SK-N-SH (cell line): ENCODE results near the gene CFAP126. TPM values are rescaled to one million over a fixed set of nuclear protein-coding genes. Genes with fewer than 3 reads are reported as not detected.
A peak's percentile ranks its signal among the peaks of the same experiment; 100 is the strongest.
"Not testable (repeated sequence)": the region's sequence is repeated elsewhere in the genome, so short reads cannot be mapped to it uniquely, and the experiment has no call there.

Experiments used
- CTCF ChIA-PET: fragments of 300-600, 350-600 bp; formaldehyde crosslinking; extraction: SDS; loops from one replicate; lab custom pipeline; 2021; lab: Yijun Ruan, JAX
- POLR2A ChIA-PET: fragments of 350-600 bp; sonication (Branson Sonifier 250); formaldehyde crosslinking; extraction: SDS; loops from one replicate; lab custom pipeline; 2020; ENCODE audit warnings: antibody characterized with exemption, inconsistent platforms; lab: Yijun Ruan, JAX
- DNase-seq: peaks from one replicate; pipeline ENCODE4 v3.0.0; 2012
- H2AFZ ChIP-seq: fragments of 200-600 bp; sonication (generic); 2 replicates; pipeline ENCODE4 v1.8.1; 2016; ENCODE audit warnings: antibody characterized with exemption, mild to moderate bottlenecking, low read depth
- H3F3A ChIP-seq: fragments of 200-600 bp; sonication (generic); replicated peaks from 2 replicates; pipeline ENCODE3; 2016; ENCODE audit warnings: antibody characterized with exemption, mild to moderate bottlenecking; ENCODE audit not compliant: insufficient read depth
- H3K27ac ChIP-seq, 2 experiments: fragments of 200-500 bp in 1 of 2; fragments of 200-600 bp in 1 of 2; sonication (Bioruptor generic) in 1 of 2; sonication (generic), shearing (Covaris generic) in 1 of 2; 2 replicates each; pipeline versions ENCODE4 v1.5.1 to v1.6.1; 2014 to 2016; ENCODE audit warnings: low read depth in 2 of 2, inconsistent platforms in 1 of 2, low read length in 1 of 2, mild to moderate bottlenecking in 1 of 2, mixed read lengths in 1 of 2
- H3K27me3 ChIP-seq: fragments of 200-600 bp; sonication (generic), shearing (Covaris generic); 2 replicates; pipeline ENCODE4 v1.6.1; 2016; ENCODE audit warnings: mixed run types; ENCODE audit not compliant: insufficient read depth
- H3K36me3 ChIP-seq, 2 experiments: fragments of 200-500 bp in 1 of 2; fragments of 200-600 bp in 1 of 2; sonication (Bioruptor generic) in 1 of 2; sonication (generic) in 1 of 2; replicated peaks in 1 of 2; 2 replicates each; pipeline versions ENCODE3 to v1.5.1; 2014 to 2016; ENCODE audit warnings: low read length in 1 of 2, mild to moderate bottlenecking in 1 of 2; ENCODE audit not compliant: insufficient read depth in 2 of 2, control insufficient read depth in 1 of 2
- H3K4me1 ChIP-seq, 2 experiments: fragments of 200-500 bp in 1 of 2; fragments of 200-600 bp in 1 of 2; sonication (Bioruptor generic) in 1 of 2; sonication (generic), shearing (Covaris generic) in 1 of 2; 2 replicates each; pipeline versions ENCODE4 v1.5.1 to v1.6.1; 2014 to 2016; ENCODE audit warnings: low read depth in 1 of 2, low read length in 1 of 2, mixed run types in 1 of 2; ENCODE audit not compliant: insufficient read depth in 2 of 2, control insufficient read depth in 1 of 2
- H3K4me2 ChIP-seq: fragments of 200-600 bp; sonication (generic), shearing (Covaris generic); 2 replicates; pipeline ENCODE4 v1.6.1; 2017; ENCODE audit warnings: mixed run types
- H3K4me3 ChIP-seq, 2 experiments: fragments of 200-500 bp in 1 of 2; fragments of 200-600 bp in 1 of 2; sonication (Bioruptor generic) in 1 of 2; sonication (generic), shearing (Covaris generic) in 1 of 2; 2 replicates each; pipeline versions ENCODE4 v1.5.1 to v1.8.1; 2014 to 2016; ENCODE audit warnings: low read depth in 2 of 2, inconsistent platforms in 1 of 2, low read length in 1 of 2, mild to moderate bottlenecking in 1 of 2, mixed read lengths in 1 of 2, moderate library complexity in 1 of 2
- H3K79me2 ChIP-seq: fragments of 200-600 bp; sonication (generic); 2 replicates; pipeline ENCODE4 v1.8.1; 2017; ENCODE audit warnings: mild to moderate bottlenecking; ENCODE audit not compliant: insufficient read depth
- H3K9ac ChIP-seq: fragments of 200-600 bp; sonication (generic); 2 replicates; pipeline ENCODE4 v1.6.1; 2017; ENCODE audit warnings: mixed run types
- H3K9me2 ChIP-seq: fragments of 200-600 bp; sonication (generic); 2 replicates; pipeline ENCODE4 v1.6.1; 2017; ENCODE audit warnings: mixed run types
- H3K9me3 ChIP-seq: fragments of 200-600 bp; sonication (generic); 2 replicates; pipeline ENCODE4 v1.6.1; 2017; ENCODE audit warnings: mixed run types, mild to moderate bottlenecking, moderate library complexity
- H4K20me1 ChIP-seq: fragments of 200-600 bp; sonication (generic); 2 replicates; pipeline ENCODE4 v1.6.1; 2017; ENCODE audit warnings: mild to moderate bottlenecking, mixed run types; ENCODE audit not compliant: insufficient read depth
- EP300 ChIP-seq, 2 experiments: IDR thresholded peaks; 2 replicates each; pipeline versions ENCODE4 v1.4.0 to v1.6.1; 2012; ENCODE audit warnings: borderline replicate concordance in 1 of 2, low read depth in 1 of 2, low read length in 1 of 2
- EZH2phosphoT487 ChIP-seq: fragments of 200-600 bp; sonication (generic); IDR thresholded peaks from 2 replicates; pipeline ENCODE4 v1.6.1; 2017; ENCODE audit warnings: low read depth, mixed run types, mild to moderate bottlenecking, antibody characterized with exemption, moderate library complexity, borderline replicate concordance
- FOSL2 ChIP-seq: IDR thresholded peaks from 2 replicates; pipeline ENCODE4 v1.4.0; 2012; ENCODE audit warnings: low read depth, mild to moderate bottlenecking, moderate library complexity, borderline replicate concordance
- FOXJ3 ChIP-seq: sonication (generic); formaldehyde crosslinking; IDR thresholded peaks from 2 replicates; pipeline ENCODE4 v1.5.1; 2020; ENCODE audit warnings: mild to moderate bottlenecking, missing genetic modification reagents
- GABPA ChIP-seq: IDR thresholded peaks from 2 replicates; pipeline ENCODE4 v1.4.0; 2012; ENCODE audit warnings: low read depth, mild to moderate bottlenecking
- IRF3 ChIP-seq: fragments of 150-350 bp; IDR thresholded peaks from 2 replicates; pipeline ENCODE4 v1.6.1; 2016; ENCODE audit warnings: mild to moderate bottlenecking, low read depth, low read length
- JUND ChIP-seq: IDR thresholded peaks from 2 replicates; pipeline ENCODE4 v1.4.0; 2012
- MEF2A ChIP-seq: IDR thresholded peaks from 2 replicates; pipeline ENCODE4 v1.4.0; 2012; ENCODE audit warnings: low read depth, borderline replicate concordance
- NRF1 ChIP-seq: IDR thresholded peaks from 2 replicates; pipeline ENCODE4 v1.6.1; 2012; ENCODE audit warnings: low read depth, mild to moderate bottlenecking, low read length
- POLR2AphosphoS5 ChIP-seq: IDR thresholded peaks from 2 replicates; pipeline ENCODE4 v1.6.1; 2012; ENCODE audit warnings: low read depth, low read length
- RAD21 ChIP-seq: IDR thresholded peaks from 2 replicates; pipeline ENCODE4 v1.6.1; 2012; ENCODE audit warnings: mild to moderate bottlenecking, low read length
- RFX5 ChIP-seq: IDR thresholded peaks from 2 replicates; pipeline ENCODE4 v1.6.1; 2012; ENCODE audit warnings: mild to moderate bottlenecking, improper control_type of control experiment, low read length
- SIN3A ChIP-seq: IDR thresholded peaks from 2 replicates; pipeline ENCODE4 v1.6.1; 2012; ENCODE audit warnings: low read depth, mild to moderate bottlenecking, low read length, moderate library complexity, borderline replicate concordance
- TAF1 ChIP-seq: IDR thresholded peaks from 2 replicates; pipeline ENCODE4 v1.6.1; 2012; ENCODE audit warnings: low read depth, mild to moderate bottlenecking, low read length, moderate library complexity, borderline replicate concordance
- TEAD4 ChIP-seq: IDR thresholded peaks from 2 replicates; pipeline ENCODE4 v1.4.0; 2012; ENCODE audit warnings: mild to moderate bottlenecking, borderline replicate concordance; ENCODE audit not compliant: insufficient read depth
- USF1 ChIP-seq: IDR thresholded peaks from 2 replicates; pipeline ENCODE4 v1.4.0; 2012; ENCODE audit warnings: low read depth, borderline replicate concordance
- USF2 ChIP-seq: fragments of 150-350 bp; IDR thresholded peaks from 2 replicates; pipeline ENCODE4 v1.6.1; 2017; ENCODE audit warnings: antibody characterized with exemption, low read length, low read depth, borderline replicate concordance
- YY1 ChIP-seq: IDR thresholded peaks from 2 replicates; pipeline ENCODE4 v1.4.0; 2012; ENCODE audit warnings: low read depth, mild to moderate bottlenecking
- WGBS: methylation state at CpG from one replicate; pipeline ENCODE4 v1.1.6; 2017; ENCODE audit warnings: low lambda C conversion rate; 5-methylcytosine and 5-hydroxymethylcytosine counted together
- polyA plus RNA-seq, 3 experiments: library from polyadenylated mRNA; depleted of rRNA; stranded (reverse); fragments of >200 nt; gene quantifications; 2 replicates each; pipeline ENCODE4 v1.2.3, GENCODE V29; 2012
- TF ChIP-seq, protein P1 (sequence below): IDR thresholded peaks from 2 replicates; pipeline ENCODE4 v1.4.0; 2012; ENCODE audit warnings: low read depth, borderline replicate concordance

The CFAP126 gene
- polyA plus RNA-seq, 1 of the 3 experiments (the other 2 are of a cell fraction): not detected

DNA sequence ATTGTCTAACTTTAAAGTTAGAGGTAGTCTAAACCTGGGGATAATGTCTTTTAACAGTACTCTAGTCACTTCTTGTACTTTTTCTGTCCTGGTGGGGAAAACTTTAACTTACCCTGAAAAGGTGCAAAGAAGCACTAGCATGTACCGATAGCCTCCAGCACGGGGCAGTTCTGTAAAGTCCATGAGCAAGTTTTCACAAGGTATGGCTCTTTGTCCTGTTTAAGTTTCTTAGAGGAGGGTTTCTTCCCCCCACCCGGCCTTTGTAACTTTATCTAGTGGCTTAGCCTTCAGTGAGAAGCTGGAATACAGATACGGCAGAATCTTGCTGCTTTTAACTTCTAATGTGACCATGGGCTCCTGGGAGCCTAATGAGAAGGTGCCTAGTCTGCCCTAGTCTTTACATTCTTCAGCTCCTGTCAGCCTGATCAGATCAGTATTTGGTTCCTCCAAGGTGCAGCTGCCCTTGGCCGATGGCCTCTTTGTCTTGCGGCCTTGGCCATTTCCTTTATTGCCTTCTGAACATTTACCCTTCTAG, 39.8 kb upstream of the CFAP126 start (continued):
- TF ChIP-seq FOSL2 (no peak), POLR2AphosphoS5 (no peak), JUND (no peak), EZH2phosphoT487 (no peak)
- TF ChIP-seq, all 33 proteins: peak for 0

DNA sequence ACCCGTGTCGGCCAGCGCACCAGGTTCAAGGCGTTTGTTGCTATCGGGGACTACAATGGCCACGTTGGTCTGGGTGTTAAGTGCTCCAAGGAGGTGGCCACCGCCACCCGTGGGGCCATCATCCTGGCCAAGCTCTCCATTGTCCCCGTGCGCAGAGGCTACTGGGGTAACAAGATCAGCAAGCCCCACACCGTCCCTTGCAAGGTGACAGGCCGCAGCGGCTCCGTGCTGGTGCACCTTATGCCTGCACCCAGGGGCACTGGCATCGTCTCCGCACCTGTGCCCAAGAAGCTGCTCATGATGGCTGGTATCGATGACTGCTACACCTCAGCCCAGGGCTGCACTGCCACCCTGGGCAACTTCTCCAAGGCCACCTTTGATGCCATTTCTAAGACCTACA, 38.9 kb upstream of the CFAP126 start:
- H2AFZ ChIP-seq, H3K36me3 ChIP-seq, DNase-seq, POLR2A ChIA-PET, H3K27ac ChIP-seq, CTCF ChIA-PET, H4K20me1 ChIP-seq, H3K4me2 ChIP-seq, H3K9me2 ChIP-seq, H3K79me2 ChIP-seq, H3K27me3 ChIP-seq, H3K9ac ChIP-seq, H3K9me3 ChIP-seq, H3K4me3 ChIP-seq, H3F3A ChIP-seq, H3K4me1 ChIP-seq: not testable (repeated sequence)
- 67% methylated on average over 3 of the region's 17 CpGs for WGBS

GRCh38 chr1:161404051-161404597, 36.4 kb upstream of the CFAP126 start:
- DNase-seq: no peak
- ChIA-PET POLR2A (no interaction called here), CTCF (interaction anchor here (1.9 kb wide), 1 partner anchor 36 kb away, joined by 9 read pairs; no protein-coding TSS in a partner anchor)
- Histone ChIP-seq H3F3A (peaks cover 14% of the 10 kb centered on the region), H3K27ac (no peak overlapping the region), H3K4me3 (no peak overlapping the region), H3K9me2 (no peaks in the 10 kb centered on the region), H3K27me3 (no peaks in the 10 kb centered on the region), H3K4me2 (no peak overlapping the region), H2AFZ (0 out of 2 replicates have a peak overlapping the region, but pooled peaks have one; percentile 59), H4K20me1 (no peaks in the 10 kb centered on the region), H3K36me3 (no peaks in the 10 kb centered on the region), H3K4me1 (no peaks in the 10 kb centered on the region; a peak in 1 of 4 replicates), H3K79me2 (no peaks in the 10 kb centered on the region), H3K9me3 (no peaks in the 10 kb centered on the region), H3K9ac (no peak overlapping the region)
- 72% methylated on average over 11 of the region's 11 CpGs for WGBS
- TF ChIP-seq FOSL2 (no peak), MEF2A (no peak), RFX5 (no peak), EP300 (IDR thresholded peaks at IDR 0.05; ENCODE audit: borderline replicate concordance in 1 of 2, low read depth in 1 of 2, low read length in 1 of 2) (no peak), SIN3A (no peak), YY1 (no peak), GABPA (no peak), NRF1 (no peak), TEAD4 (no peak), IRF3 (no peak), RAD21 (no peak), JUND (no peak), TAF1 (no peak), USF1 (no peak), USF2 (no peak), FOXJ3 (CRISPR knock-in tag) (no peak)
- TF ChIP-seq, protein P1, sequence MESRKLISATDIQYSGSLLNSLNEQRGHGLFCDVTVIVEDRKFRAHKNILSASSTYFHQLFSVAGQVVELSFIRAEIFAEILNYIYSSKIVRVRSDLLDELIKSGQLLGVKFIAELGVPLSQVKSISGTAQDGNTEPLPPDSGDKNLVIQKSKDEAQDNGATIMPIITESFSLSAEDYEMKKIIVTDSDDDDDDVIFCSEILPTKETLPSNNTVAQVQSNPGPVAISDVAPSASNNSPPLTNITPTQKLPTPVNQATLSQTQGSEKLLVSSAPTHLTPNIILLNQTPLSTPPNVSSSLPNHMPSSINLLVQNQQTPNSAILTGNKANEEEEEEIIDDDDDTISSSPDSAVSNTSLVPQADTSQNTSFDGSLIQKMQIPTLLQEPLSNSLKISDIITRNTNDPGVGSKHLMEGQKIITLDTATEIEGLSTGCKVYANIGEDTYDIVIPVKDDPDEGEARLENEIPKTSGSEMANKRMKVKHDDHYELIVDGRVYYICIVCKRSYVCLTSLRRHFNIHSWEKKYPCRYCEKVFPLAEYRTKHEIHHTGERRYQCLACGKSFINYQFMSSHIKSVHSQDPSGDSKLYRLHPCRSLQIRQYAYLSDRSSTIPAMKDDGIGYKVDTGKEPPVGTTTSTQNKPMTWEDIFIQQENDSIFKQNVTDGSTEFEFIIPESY: no peak
